ENCODE data around the gene DLGAP5.
A peak's percentile ranks its signal among the peaks of the same experiment; 100 is the strongest.

The DLGAP5 gene

GRCh38 chr14:55191203-55192053, at the start of gene DLGAP5:
TSS of gene DLGAP5 (minus strand) at chr14:55191585. CDS start at chr14:55189179, 2,406 bp downstream.
- peak; percentile 86 for DNase-seq (ENCODE audit: low read depth)

- no peak for DNase-seq (ENCODE audit: low read depth)
These were observed 49.3 kb upstream of the DLGAP5 start for GRCh38 chr14:55240526-55241178.

GRCh38 chr14:55239320-55239719, 47.9 kb upstream of the DLGAP5 start:
- no peak for DNase-seq (ENCODE audit: low read depth)

GRCh38 chr14:55238019-55238680, 46.8 kb upstream of the DLGAP5 start:
- no peak for DNase-seq (ENCODE audit: low read depth)

DNA sequence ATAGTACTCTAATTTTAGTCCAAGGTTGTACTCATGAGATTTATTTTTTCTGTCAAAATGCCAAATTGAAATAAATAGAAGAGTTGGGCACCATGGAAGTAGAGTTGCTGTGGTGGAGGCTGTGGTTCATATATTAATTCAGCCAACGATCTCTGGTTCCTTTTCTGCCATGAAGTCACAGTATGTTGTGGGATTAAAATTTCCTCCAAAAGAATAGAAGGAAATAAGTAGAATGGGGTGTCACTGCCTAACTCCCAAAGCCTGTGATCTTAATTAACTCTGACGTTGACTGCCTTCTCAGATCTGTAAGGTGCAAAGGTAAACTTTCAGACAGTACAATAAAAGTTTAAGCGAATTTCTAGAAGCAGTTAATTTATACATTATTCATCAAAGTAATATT, 42.2 kb upstream of the DLGAP5 start:
- DNase-seq (ENCODE audit: low read depth) = no peak

DNA sequence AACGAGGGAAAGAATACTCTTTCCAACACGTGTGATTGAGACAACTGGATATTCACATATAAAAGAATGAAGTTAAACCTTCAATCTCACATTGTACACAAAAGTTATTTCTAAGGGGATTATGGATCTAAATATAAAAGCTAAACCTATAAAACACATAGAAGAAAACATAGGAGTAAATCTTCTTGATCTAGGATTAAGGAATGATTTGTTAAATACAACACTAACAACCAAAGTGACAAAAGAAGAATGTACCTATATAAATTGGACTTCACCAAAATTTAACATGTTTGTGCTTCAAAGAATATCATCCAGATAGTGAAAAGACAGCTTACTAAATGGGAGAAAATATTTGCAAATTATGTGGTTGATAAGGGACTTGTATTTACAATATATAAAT, 36.9 kb upstream of the DLGAP5 start:
- DNase-seq (ENCODE audit: low read depth) = no peak

DNA sequence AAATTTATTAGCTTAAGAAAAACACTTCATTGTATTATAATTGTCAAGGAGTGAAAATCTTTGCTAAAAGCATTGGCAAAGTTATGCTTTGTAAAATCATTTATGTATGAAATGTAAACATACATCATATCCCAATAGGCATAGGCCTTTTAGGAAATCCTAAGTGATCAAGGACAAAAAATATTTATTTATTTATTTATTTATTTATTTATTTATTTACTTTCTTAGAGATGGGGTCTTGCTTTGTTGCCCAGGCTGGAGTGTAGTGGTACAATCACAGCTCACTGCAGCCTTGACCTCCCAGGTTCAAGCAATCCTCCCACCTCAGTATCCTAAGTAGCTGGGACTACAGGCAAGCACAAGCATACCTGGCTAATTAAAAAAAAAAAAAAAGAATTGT, 32.0 kb upstream of the DLGAP5 start:
- DNase-seq (ENCODE audit: low read depth) = no peak

DNA sequence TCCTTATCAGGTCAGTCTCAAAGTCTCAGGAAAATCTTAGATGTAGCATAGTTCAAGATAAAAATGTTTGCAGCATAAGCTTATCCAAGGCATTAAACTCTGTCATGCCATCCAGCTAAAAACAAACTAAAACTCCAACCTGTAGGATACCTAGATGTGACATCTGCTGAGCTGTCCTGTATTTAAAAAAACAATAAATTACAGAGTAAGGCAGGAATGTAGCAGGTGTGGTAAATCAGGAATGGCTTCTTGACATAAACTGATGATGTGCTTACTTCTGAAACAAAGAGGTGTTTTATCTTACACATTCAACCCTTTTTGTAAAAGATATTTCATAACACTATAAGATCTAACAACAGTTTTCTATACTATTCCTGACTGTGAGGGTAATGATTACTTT, 30.6 kb upstream of the DLGAP5 start:
- no peak for DNase-seq (ENCODE audit: low read depth)

- DNase-seq (ENCODE audit: low read depth) = no peak
These were observed 29.8 kb upstream of the DLGAP5 start for GRCh38 chr14:55221186-55221585.

GRCh38 chr14:55220230-55220629, 28.8 kb upstream of the DLGAP5 start:
- DNase-seq (ENCODE audit: low read depth) = no peak

GRCh38 chr14:55212634-55213033, 21.2 kb upstream of the DLGAP5 start:
- DNase-seq (ENCODE audit: low read depth) = no peak

DNA sequence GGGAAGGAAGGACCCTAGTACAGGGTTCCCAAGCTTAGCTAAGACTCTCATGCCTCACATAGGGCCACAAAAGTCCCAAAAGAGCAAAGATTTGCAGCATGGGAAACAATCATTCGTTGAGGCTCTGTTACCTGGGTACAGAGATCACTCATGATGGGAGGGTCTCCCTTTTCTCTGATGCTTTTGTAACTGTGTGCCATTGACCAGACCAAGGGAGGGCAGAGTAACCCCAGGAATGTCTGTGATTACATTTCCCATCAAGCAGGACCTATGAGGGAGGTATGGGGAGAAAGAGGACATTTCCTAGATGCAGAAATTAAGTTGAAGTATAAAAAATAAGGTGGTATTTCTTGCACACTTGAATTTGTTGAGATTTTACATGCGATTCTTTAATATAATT, 16.4 kb upstream of the DLGAP5 start:
- DNase-seq (ENCODE audit: low read depth) = no peak

DNA sequence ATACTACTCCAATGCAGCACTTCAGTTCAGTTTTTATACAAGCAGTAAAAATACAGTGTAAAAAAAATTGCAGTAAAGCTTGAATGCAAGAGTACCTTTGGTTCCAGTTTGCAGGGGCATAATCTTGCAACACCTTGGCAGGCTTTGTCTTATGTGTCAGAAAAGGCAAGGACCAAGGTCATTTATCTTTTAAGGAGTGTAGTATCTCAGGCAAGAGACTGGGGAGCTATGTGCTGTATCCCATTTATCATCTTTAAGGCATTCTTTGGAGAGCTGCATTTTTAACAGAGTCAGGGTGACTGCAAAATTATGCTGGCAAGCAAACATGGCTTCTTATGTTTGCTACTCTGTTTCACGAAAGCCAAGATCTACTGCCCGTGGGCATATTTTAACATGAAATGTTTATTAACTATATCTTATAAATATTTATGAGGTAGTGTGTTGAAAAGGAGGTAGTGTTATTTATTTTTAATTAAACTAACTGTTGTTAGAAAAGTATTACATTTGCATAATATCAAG, 14.8 kb upstream of the DLGAP5 start:
- no peak for DNase-seq (ENCODE audit: low read depth)

GRCh38 chr14:55201219-55202101, 10.1 kb upstream of the DLGAP5 start:
- no peak for DNase-seq (ENCODE audit: low read depth)

DNA sequence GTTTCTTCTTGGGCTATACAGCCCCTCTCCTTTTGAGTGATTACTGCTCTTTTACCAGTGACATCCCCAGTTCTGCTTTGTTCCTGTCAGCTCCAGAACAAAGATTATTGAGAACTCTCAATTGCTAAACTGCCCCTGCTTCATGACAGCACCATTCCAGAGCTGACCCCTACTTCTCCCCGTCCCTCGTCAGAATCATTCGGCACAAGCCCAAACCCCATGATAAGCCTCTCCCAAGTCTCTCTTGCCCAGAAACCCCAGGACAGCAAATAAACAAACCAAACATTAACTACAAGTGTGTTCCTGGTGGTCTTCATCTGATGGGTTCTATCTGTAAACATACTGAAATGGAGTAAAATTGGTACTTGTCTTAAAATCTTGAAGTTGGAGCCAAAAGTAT, 9.3 kb upstream of the DLGAP5 start:
- no peak for DNase-seq (ENCODE audit: low read depth)

- no peak for DNase-seq (ENCODE audit: low read depth)
These were observed 7.4 kb upstream of the DLGAP5 start for GRCh38 chr14:55198749-55199148.

GRCh38 chr14:55194656-55195355, 3.4 kb upstream of the DLGAP5 start:
- DNase-seq (ENCODE audit: low read depth) = no peak

DNA sequence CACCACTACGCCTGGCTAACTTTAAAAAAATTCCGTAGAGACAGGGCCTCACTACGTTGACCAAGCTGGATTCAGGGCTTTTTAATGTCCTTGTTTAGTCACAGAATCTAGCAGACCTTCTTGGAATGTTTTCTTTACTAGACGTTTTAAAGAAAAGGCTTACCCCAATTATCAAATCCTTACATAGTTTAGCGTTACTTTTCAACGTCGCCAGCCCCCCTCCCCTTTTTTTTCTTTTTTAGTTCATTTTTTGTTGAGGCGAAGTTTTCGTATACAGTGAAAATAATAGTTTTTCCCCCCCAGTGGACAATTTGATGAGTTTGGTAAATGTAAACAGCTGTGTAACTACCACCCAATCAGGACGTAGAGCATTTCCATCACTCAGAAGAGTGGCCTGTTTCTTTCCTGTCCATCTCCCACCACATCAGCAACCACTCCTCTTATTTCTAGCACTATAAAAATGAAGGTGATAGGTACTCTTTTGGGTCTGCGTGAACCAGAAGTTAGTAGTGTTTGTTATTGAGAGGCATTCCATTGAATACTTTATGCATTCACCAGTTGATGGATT, 753 bp upstream of the DLGAP5 start:
- no peak for DNase-seq (ENCODE audit: low read depth)

GRCh38 chr14:55190906-55191202, 531 bp downstream of the DLGAP5 start:
- no peak for DNase-seq (ENCODE audit: low read depth)

DNA sequence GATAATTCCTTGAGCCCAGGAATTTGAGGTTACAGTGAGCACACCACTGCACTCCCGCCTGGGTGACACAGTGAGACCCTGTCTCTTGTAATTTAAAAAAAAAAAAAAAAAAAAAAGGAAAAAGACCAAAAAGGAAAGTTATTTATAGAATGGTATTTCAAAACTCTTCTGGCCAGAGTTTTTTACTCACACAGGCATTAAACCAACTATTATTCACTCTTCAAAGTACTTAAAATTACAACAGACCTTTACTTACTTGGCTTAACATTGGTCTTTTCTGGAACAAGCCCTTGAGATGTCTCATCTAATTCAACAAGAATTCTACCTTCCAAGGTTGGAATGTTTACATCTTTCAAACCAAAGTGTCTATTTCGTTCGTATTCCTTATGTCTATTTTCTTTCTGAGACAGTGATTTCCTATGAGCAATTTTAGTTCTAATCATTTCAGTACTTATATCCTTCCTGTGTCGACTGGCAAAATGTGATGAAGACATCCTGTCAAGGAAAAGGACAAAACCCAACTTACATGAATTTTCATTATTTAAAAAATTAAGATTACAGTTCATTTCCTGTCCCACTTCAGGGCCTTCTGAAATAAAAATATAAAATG, 2.6 kb downstream of the DLGAP5 start:
- no peak for DNase-seq (ENCODE audit: low read depth)

DNA sequence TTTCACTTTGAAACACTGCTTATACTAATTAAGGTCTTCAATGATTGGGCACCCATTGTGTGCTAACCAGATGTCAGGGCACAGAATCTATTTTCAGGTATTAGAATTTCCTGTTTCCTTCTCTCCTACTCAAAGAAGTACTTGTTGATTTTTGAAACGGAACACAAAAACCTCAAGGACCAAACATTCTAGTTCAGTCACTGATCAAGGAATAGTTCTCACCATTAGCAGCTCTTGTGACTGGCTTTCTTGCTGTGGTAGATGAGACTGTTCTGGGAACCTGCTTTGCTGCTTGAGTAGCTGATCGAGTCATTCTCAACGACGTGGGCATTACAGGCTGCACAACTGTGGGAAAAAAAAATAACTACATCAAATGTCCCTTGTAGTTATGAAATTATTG, 11.0 kb downstream of the DLGAP5 start:
- no peak for DNase-seq (ENCODE audit: low read depth)
